ENCODE measurements around the gene ANAPC13. TPM values are rescaled to one million over a fixed set of nuclear protein-coding genes. Genes with fewer than 3 reads are reported as not detected.
A peak's percentile ranks its signal among the peaks of the same experiment; 100 is the strongest.

Gene ANAPC13
- total RNA-seq, 3 donors from 2014 or later: 56.0 to 68.3 (median 66.1) TPM

DNA sequence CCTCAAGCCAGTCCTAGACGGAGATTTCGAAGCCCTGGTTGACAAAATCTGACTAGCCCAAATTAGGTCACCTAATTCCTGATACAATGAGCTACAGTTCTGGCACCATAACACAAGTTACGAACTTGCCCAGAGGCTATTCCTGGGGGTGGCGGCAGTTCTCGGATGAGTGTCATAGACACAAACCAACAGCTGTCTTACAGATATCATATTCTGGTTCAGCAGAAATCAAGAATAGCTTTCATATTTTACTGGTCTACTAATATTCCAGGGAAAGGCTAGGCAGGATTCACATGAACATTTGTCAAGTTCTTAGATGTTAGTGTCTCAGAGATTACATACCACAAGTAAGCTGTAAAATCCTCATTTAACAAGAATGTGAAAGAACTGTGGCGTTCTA, 8.8 kb downstream of the ANAPC13 start:
- intact Hi-C loops (cut with DNase I; ENCODE audit: low total_unique reads): no loop called here
- TF ChIP-seq CTCF (IDR thresholded peaks at IDR 0.05): no peak
- no peak for TF ChIP-seq POLR2A (IDR thresholded peaks at IDR 0.05)
- TF ChIP-seq POLR2AphosphoS5 (IDR thresholded peaks at IDR 0.05): no peak
- peak in 1 of 2 donors; percentile 72 for DNase-seq (ENCODE audit: low spot score in 2 of 2)
- Histone ChIP-seq H3K36me3 (no peaks in the 10 kb centered on the region), H3K4me1 (no peaks in the 10 kb centered on the region), H3K9me3 (no peaks in the 10 kb centered on the region), H3K27me3 (no peaks in the 10 kb centered on the region), H3K27ac (peak overlapping the region; percentile 85 to 86), H3K4me3 (no peak overlapping the region)

- Histone ChIP-seq H3K27me3 (no peaks in the 10 kb centered on the region), H3K36me3 (no peaks in the 10 kb centered on the region), H3K4me3 (no peak overlapping the region), H3K4me1 (no peaks in the 10 kb centered on the region), H3K9me3 (no peaks in the 10 kb centered on the region), H3K27ac (peak overlapping the region; percentile 85 to 86)
- peak; percentile 66 to 90 for DNase-seq (ENCODE audit: low spot score in 2 of 2)
- TF ChIP-seq POLR2A (IDR thresholded peaks at IDR 0.05): no peak
- peak in 1 of 3 donors; percentile 12 for TF ChIP-seq POLR2AphosphoS5 (IDR thresholded peaks at IDR 0.05)
- intact Hi-C loops (cut with DNase I; ENCODE audit: low total_unique reads): no loop called here
These were observed 9.5 kb downstream of the ANAPC13 start for GRCh38 chr3:134476306-134476705.

DNA sequence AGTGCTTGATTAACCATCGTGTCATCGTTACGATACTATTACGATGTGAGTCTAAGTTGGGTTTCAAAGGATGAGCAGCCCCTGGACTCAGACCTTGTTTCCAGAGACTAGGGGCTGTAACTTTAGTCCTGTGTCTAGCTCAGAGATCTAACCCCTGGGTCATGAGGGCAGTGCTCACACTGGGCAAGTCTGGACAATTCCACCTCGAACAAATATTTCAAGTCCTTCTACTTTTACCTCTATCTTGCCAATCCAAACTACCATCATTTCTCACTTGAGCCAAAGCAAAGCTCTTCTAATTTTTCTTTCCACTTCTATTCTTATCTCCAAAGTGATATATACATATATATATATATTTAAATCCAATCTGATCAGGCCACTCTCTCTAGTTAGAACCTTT, 10.8 kb downstream of the ANAPC13 start:
- TF ChIP-seq CTCF (IDR thresholded peaks at IDR 0.05) (no peak), POLR2A (IDR thresholded peaks at IDR 0.05) (no peak), POLR2AphosphoS5 (IDR thresholded peaks at IDR 0.05) (no peak)

GRCh38 chr3:134473868-134474546, 11.8 kb downstream of the ANAPC13 start:
- H3K4me1 ChIP-seq: no peaks in the 10 kb centered on the region
- no peak overlapping the region for H3K4me3 ChIP-seq
- no peaks in the 10 kb centered on the region for H3K27me3 ChIP-seq
- H3K36me3 ChIP-seq: no peaks in the 10 kb centered on the region
- peak; percentile 76 to 82 for DNase-seq (ENCODE audit: low spot score in 2 of 2)
- H3K27ac ChIP-seq: peak overlapping the region in 1 of 2 donors; percentile 35
- TF ChIP-seq CTCF (IDR thresholded peaks at IDR 0.05) (peak; percentile 90 to 93 (median 91)), POLR2A (IDR thresholded peaks at IDR 0.05) (no peak), POLR2AphosphoS5 (IDR thresholded peaks at IDR 0.05) (peak in 1 of 3 donors; percentile 32)
- H3K9me3 ChIP-seq: no peaks in the 10 kb centered on the region
- intact Hi-C loops (cut with DNase I; ENCODE audit: low total_unique reads): loop anchor here (5.0 kb wide), 1 partner anchor 162 kb away; no protein-coding TSS in a partner anchor

More for the DNA sequence above, 10.8 kb downstream of the ANAPC13 start:
- intact Hi-C loops (cut with DNase I; ENCODE audit: low total_unique reads): loop anchor here (5.0 kb wide), 1 partner anchor 163 kb away; no protein-coding TSS in a partner anchor
- Histone ChIP-seq H3K36me3 (no peaks in the 10 kb centered on the region), H3K27ac (peak overlapping the region in 1 of 2 donors; percentile 86), H3K4me3 (no peak overlapping the region), H3K4me1 (no peaks in the 10 kb centered on the region), H3K9me3 (no peaks in the 10 kb centered on the region), H3K27me3 (no peaks in the 10 kb centered on the region)
- DNase-seq (ENCODE audit: low spot score in 2 of 2): no peak

- Histone ChIP-seq H3K4me1 (no peaks in the 10 kb centered on the region), H3K27ac (peak overlapping the region in 1 of 2 donors; percentile 17), H3K4me3 (no peak overlapping the region), H3K27me3 (no peaks in the 10 kb centered on the region), H3K36me3 (no peaks in the 10 kb centered on the region), H3K9me3 (no peaks in the 10 kb centered on the region)
- TF ChIP-seq POLR2AphosphoS5 (IDR thresholded peaks at IDR 0.05): no peak
- no peak for TF ChIP-seq POLR2A (IDR thresholded peaks at IDR 0.05)
- no peak for TF ChIP-seq CTCF (IDR thresholded peaks at IDR 0.05)
- DNase-seq (ENCODE audit: low spot score in 2 of 2): no peak
- intact Hi-C loops (cut with DNase I; ENCODE audit: low total_unique reads): loop anchor here (5.0 kb wide), 1 partner anchor 161 kb away; no protein-coding TSS in a partner anchor
These were observed 13.0 kb downstream of the ANAPC13 start for GRCh38 chr3:134472831-134473230.

Measured in breast epithelium (tissue), 4 donors.